SKM-1 treated with dmso at 0.1 percent for 144 hours (cell line): ENCODE data around the gene TNRC18.

ENCODE experiments used
- DNase-seq: peaks from one replicate; lab custom pipeline; 2025; ENCODE audit not compliant: unreplicated experiment; lab: John Stamatoyannopoulos, UW

TNRC18 gene

GRCh38 chr7:5452470-5452899 is 28.9 kb upstream of the TNRC18 start:
- no peak for DNase-seq

- no peak for DNase-seq
These were observed 27.8 kb upstream of the TNRC18 start for GRCh38 chr7:5451391-5451790.

- DNase-seq, result no peak
These were observed 27.1 kb upstream of the TNRC18 start for GRCh38 chr7:5450549-5451327.

GRCh38 chr7:5448378-5449037 is 24.9 kb upstream of the TNRC18 start:
- DNase-seq, result no peak

GRCh38 chr7:5445981-5446594 is 22.5 kb upstream of the TNRC18 start:
- no peak for DNase-seq

GRCh38 chr7:5443678-5444077 is 20.0 kb upstream of the TNRC18 start:
- DNase-seq, result no peak

- DNase-seq, result no peak
These were observed 19.2 kb upstream of the TNRC18 start for GRCh38 chr7:5442757-5443305.

GRCh38 chr7:5441840-5442503 is 18.3 kb upstream of the TNRC18 start:
- DNase-seq, result peak; percentile 52

- no peak for DNase-seq
These were observed 16.2 kb upstream of the TNRC18 start for GRCh38 chr7:5439572-5440496.

- DNase-seq, result no peak
These were observed 15.6 kb upstream of the TNRC18 start for GRCh38 chr7:5439209-5439571.

GRCh38 chr7:5437987-5438386 is 14.4 kb upstream of the TNRC18 start:
- no peak for DNase-seq

- no peak for DNase-seq
These were observed 13.8 kb upstream of the TNRC18 start for GRCh38 chr7:5437348-5437892.

- no peak for DNase-seq
These were observed 12.5 kb upstream of the TNRC18 start for GRCh38 chr7:5436003-5436678.

- no peak for DNase-seq
These were observed 11.8 kb upstream of the TNRC18 start for GRCh38 chr7:5435291-5436002.

- no peak for DNase-seq
These were observed 9.5 kb upstream of the TNRC18 start for GRCh38 chr7:5433181-5433580.

- no peak for DNase-seq
These were observed 9.1 kb upstream of the TNRC18 start for GRCh38 chr7:5432691-5433090.

GRCh38 chr7:5431560-5432015 is 8.0 kb upstream of the TNRC18 start:
- DNase-seq, result no peak

- DNase-seq, result no peak
These were observed 6.9 kb upstream of the TNRC18 start for GRCh38 chr7:5430612-5430947.
